WTC11 (cell line): ENCODE results near the gene SYN1.

ENCODE experiments used
- CREB1 ChIP-seq: sonication (generic); formaldehyde crosslinking; IDR thresholded peaks from 2 replicates; pipeline ENCODE4 v1.8.0; 2023; ENCODE audit warnings: mild to moderate bottlenecking, missing genetic modification reagents
- TF ChIP-seq, protein P1 (sequence below): sonication (generic); formaldehyde crosslinking; IDR thresholded peaks from 2 replicates; pipeline ENCODE4 v1.8.1; 2023; ENCODE audit warnings: mild to moderate bottlenecking, missing genetic modification reagents

DNA sequence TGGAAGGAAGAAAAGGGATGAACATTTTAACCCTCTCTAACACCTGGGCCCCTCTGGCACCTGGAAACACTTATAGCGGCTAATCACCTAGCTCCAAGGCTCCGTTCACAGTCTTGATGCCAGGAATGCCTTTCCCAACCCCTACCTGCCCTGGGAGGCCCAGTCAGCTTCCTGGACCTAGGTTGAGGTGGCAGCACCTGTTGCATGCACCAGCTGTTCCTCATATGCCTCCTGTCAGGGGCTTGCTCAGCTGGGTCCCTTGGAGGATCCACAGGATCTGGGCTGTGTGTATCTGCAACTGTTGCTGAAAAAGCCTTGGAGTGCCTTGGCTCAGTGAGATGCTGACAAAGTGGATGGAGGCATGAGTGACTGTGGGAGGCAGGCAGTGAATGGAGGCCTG, 5.7 kb upstream of the SYN1 start:
- TF ChIP-seq CREB1 (CRISPR knock-in tag) = no peak
- TF ChIP-seq, protein P1, sequence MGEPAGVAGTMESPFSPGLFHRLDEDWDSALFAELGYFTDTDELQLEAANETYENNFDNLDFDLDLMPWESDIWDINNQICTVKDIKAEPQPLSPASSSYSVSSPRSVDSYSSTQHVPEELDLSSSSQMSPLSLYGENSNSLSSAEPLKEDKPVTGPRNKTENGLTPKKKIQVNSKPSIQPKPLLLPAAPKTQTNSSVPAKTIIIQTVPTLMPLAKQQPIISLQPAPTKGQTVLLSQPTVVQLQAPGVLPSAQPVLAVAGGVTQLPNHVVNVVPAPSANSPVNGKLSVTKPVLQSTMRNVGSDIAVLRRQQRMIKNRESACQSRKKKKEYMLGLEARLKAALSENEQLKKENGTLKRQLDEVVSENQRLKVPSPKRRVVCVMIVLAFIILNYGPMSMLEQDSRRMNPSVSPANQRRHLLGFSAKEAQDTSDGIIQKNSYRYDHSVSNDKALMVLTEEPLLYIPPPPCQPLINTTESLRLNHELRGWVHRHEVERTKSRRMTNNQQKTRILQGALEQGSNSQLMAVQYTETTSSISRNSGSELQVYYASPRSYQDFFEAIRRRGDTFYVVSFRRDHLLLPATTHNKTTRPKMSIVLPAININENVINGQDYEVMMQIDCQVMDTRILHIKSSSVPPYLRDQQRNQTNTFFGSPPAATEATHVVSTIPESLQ = no peak
